Measurements from ENCODE around the gene KCNC3.

GRCh38 chr19:50315773-50316448, 13.3 kb downstream of the KCNC3 start:
- TF ChIP-seq CTCF (IDR thresholded peaks at IDR 0.05; ENCODE audit: low read depth, low read length) = no peak
- no peak for TF ChIP-seq POLR2A (IDR thresholded peaks at IDR 0.05; ENCODE audit: extremely low read depth, insufficient read length)
- no peak for TF ChIP-seq MAX (IDR thresholded peaks at IDR 0.05; ENCODE audit: low read depth, low read length)
